ENCODE data around the gene PDILT.
A peak's percentile ranks its signal among the peaks of the same experiment; 100 is the strongest.

The PDILT gene

DNA sequence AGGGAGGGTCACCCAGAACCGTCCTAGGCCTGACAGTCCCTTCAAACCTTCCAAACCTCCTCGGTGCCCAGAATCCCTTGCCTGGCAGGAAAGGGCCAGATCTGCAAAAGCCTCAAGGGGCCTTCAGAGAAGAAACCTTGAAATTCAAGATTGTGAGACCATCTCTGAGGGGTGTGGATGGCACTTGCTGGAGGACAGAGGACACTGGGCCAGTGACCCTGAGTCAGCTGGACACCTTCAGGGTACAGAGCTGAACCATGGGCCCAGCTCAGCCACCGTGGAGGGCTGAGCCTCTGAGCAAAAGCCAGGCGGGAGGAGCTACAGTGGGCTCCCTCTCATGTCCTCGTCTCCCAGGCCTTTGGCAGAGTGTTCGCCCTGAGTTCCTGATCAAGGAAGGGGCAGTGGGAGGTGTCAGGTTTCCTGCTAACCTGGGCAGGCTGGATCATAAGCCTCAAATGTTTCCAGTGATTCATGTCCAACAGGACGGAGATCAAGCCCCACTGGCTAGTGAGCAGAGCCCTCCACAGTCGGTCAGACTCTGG is 3.0 kb downstream of the PDILT start:
- no peak for DNase-seq

DNA sequence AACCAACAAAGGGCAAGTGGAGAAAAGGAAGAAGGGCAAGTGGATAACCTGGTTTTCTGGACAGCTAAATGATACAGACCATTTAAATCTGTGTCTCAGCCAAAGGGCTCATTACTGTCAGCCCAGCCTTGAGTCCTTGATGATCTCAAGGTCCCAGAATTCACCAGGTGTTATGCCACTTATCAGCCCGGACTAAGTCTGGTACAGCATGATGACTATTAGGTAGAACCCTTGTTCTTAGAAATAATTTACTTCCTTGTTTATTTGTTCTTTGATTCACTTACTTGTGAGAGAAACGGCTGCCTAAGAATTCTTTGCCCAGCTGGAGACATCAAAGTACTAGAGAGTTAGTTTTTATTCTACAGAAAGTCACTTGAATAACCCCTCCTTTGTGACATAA is 3.5 kb downstream of the PDILT start:
- no peak for DNase-seq

DNA sequence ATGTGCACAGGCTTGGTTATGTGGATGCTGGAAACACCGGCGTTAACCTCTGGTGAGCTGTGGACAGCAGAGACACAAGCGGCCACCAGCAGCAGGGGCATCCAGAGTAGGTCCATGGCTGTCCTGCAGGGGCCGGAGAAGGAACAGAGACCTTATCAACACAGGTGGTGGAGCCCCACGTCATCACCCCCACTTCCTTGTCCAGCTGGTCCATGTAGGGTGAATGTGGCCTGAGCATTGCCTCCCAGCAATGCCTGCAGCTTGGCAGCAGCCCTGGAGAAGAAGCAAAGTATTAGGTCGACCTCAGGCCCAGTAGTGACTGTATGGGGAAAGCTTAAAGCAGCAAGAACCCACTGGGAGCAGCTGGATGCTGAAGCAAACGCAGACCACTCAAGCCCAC is 5.4 kb downstream of the PDILT start:
- DNase-seq = no peak

- no peak for DNase-seq
These were observed 5.9 kb downstream of the PDILT start for GRCh38 chr16:20398603-20399002.

DNA sequence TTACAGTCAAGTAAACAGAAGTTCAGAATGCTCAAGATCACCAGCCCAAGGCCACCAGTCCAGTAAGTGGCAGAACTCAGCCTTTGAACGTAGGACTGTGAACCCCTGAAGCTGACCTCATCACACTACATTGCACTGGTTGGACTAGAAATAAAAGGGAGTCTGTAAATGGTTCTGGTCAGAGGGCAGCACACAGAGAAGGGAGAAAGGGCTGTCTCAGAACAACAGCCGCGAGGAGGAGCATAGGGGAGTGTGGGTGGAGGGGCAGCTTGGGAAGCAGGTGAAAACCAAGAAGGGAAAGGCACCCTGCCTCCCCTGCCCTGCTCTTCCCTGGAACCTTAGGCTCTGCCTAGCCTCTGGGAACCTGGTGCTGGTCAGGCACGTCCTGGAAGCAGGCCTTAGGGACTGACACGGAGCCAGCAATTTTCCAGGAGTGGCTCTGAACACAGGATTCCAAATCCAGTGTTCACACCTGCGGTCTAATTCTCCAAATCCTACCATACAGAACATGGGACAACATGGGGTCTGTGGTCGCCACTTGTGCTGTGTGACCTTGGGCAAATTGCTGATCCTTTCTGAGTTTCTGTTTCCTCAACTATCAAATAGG is 7.0 kb downstream of the PDILT start:
- no peak for DNase-seq

DNA sequence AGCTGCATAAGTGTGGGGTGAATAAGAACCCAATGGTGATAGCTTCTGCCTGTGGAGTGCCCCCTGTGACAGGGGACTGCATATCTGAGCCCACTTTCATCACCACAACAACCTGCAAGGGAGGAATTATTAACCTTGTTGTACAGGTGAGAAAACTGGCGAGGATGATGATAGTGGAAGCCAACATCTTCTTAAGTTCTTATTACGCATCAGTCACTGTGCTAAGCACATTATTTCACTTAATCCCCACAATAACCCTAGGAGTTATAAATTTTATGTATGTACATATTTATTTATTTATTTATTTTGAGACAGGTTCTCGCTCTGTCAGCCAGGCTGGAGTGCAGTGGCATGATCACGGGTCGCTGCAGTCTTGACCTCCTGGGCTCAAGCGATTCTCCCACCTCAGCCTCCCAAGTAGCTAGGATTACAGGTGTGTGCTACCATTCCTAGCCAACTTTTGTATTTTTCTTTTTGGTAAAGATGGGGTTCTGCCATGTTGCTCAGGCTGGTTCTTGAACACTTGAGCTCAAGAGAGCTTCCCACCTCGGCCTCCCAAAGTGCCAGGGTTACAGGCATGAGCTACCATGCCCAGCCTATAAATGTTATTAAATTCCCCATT is 7.6 kb downstream of the PDILT start:
- DNase-seq = no peak

DNA sequence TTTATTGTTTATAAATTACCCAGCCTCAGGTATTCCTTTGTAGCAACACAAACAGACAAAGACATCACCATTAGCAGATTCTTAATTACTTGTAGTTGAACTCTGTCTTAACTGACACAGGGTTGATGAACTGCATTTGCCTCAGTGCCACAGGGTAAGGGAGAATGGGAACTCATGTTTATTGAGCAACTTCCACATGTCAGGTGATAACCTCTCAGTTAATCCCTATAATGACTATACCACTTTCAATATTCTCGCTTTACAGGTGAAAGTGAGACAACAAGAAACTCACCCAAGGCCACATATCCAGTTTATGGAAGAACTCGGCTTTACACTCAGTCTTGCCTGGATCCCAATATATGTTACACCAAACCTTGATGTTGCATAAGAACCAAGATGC is 8.6 kb downstream of the PDILT start:
- no peak for DNase-seq

GRCh38 chr16:20393801-20394577 is 10.5 kb downstream of the PDILT start:
- no peak for DNase-seq

- no peak for DNase-seq
These were observed 13.5 kb downstream of the PDILT start for GRCh38 chr16:20391045-20391444.

DNA sequence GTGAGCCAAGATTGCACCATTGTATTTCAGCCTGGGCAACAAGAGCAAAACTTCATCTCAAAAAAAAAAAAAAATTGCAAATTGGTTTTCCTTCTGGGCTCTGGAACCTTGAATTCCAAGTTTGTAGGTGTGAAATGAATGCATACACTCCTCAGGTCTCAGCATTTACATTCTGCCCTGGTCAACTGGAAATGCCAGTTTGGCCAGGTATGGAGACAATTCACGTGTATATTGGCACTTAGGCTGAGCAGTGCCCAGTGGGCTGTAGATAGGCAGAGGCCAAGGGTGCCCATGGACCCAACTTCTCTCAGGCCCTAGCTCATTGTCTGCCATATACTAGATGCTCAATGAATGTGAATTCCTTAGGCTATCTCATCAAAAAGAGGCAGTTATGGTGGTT is 15.7 kb downstream of the PDILT start:
- DNase-seq = no peak

DNA sequence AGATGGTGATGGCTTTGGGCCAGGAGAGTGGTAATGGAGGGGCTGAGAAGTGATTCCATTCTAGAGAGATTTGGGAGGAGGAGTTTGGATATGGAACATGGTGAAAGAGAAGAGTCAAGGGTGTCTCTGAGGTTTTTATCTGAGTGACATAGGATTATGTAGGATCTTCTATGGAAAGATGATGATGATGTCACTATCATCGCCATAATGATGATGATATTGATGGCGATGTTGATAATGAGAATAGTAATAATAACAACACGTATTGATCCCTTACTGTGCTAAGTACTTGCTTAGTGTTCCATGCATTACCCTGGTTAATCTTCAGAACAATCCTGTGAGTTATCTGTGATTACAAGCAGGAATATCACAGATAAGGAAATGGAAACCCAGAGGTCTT is 16.6 kb downstream of the PDILT start:
- no peak for DNase-seq

DNA sequence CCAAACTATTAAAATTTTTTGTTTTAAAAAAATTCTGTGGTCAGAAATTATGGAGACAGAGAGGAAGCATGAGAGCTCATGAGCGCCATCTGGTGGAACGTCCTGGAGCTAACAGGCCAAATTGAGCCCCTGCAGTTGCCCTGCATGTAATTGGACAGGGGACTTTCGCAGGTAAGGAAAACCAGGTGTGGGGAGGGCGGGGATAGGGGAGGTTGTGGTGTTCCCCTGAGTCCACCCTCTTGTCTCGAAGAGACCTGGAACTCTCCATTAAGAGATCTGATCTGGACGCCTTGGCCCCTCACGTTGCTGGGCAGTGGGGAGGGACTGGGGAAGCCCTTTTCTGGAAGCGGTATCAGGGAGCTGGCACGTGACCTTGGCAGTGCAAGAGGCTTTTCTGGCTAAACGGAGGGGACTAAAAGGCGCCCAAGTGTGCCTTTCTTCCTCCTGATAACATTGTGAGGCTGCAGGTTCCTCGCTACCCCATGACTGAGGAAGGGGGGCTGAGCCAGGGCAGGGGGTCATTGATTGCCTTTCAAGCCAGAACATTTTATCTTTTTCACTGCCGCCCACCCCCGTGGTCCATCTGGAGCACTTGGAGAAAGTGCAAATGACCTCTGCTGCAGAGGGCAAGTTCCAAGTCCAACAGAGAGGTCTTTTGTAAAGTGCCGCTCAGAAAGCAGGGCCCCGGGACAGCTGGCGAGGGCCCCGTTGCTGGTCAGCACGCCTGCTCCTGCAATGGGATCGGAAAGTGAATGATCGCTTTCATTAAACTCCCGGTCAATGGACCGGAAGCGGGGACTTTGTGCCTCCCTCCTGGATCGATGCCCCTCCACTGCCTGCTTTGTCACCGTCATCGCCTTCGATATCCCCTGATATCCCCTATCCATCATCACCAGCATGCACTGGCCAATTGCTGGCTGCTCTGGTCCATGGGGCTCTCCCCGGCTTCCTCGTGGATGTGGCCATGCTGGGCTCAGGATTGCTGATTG is 18.4 kb downstream of the PDILT start:
- peak; percentile 68 to 77 (median 76) for DNase-seq

DNA sequence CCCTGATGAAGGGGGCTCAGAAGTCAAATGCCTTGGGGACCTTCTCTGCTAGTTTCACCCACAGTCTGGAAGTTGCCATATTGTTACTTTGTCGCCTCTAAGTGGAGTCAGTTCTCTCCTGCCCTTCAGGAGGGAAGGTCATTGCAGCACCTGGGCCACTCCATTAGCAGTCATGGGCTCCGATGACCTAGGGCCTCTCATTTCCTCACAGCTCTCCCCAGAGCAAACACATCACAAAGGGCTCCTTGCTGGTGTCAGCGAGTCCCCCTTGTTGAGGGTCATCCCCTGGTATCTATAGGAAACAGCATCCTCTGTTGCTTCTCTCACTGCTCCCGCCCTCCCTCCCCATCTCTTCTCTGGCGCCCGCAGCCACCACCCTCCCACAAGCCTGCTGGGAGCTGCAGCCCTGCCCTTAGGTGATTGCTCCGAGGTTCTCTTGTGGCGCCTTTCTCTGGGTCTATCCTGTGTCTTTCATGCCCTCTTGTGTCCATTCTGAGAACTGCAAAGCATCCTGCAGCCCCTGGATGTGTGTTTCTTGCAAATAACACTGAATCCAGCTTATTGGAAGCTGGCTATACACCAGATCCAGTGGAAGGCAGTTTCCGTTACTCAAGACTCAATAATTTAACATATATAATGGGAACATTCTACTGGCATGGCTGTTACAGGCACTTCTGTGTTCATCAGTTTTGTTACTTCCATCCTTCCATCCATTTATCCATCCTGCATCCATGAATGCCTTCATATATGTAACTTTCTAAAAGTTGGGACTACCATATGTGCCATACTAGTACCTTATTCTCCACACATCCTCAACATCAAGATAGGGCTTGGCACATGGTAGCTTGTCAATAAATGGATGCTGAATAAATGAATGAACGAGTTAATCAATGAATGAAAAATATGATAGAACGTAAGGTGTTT is 21.2 kb downstream of the PDILT start:
- peak; percentile 61 to 72 (median 69) for DNase-seq

GRCh38 chr16:20382202-20382948 is 22.2 kb downstream of the PDILT start:
- DNase-seq = no peak

DNA sequence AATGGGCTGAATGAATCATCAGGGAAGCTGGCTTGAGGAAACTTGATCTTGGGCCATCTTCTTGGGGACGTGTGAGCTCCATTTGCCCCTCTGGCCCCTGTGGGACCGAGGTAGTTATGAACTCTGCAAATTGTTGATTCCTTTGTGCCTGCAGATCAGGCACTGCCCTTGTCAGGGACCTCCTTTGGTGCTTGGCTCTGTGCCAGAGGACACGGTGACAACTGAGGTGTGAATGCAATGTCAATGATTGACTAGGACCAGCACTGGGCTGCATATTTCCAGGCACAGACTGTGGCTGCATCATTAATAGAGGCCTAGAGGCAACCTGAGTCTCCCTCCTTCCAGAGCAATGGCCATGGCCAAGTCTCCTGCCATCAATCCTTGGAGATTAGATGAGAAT is 23.8 kb downstream of the PDILT start:
- no peak for DNase-seq

DNA sequence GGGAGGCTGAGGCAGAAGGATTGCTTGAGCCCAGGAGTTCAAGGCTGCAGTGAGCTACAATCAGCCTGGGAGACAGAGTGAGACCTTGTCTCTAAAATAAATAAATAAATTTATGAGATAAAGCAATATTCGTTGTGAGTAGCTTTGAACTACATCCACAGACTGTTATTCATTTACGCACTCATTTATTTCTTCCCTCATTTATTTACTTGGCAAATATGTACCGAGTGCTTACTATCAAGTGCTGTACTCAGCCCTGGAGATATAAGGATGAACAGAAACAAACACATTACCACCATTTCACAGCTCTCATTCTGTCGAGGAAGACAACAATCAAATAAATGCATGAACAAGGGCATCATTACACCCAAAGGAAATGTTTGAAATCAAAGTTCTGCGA is 27.4 kb downstream of the PDILT start:
- no peak for DNase-seq

- DNase-seq = peak in 1 of 3 donors; percentile 3
These were observed 31.8 kb downstream of the PDILT start for GRCh38 chr16:20372701-20373100.

GRCh38 chr16:20369452-20370054 is 35.0 kb downstream of the PDILT start:
- DNase-seq = no peak

GRCh38 chr16:20364051-20364450 is 40.5 kb downstream of the PDILT start:
- no peak for DNase-seq

DNA sequence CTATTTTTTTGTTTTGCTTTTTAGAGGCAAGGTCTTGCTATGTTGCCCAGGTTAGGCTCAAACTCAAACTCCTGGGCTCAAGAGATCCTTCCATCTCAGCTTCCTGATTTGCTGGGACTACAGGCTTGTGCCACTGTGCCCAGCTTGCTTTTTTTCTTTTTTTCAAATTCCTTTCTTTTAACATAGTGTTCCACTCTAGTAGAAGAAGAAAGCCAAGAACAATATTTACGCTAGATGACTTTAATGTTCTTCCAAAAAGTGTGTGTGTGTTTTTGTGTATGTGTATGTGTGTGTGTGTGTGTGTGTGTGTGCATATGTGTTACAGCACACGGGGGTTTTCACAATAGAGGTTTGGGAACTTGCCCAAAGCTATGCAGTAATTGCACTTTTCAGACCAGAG is 41.3 kb downstream of the PDILT start:
- DNase-seq = no peak
